ENCODE measurements around the gene RIC1.

GRCh38 chr9:5621327-5621726 is 7.6 kb upstream of the RIC1 start:
- TF ChIP-seq ZNF384 (IDR thresholded peaks at IDR 0.05) (no peak), ELF4 (IDR thresholded peaks at IDR 0.05) (no peak), SP1 (IDR thresholded peaks at IDR 0.05) (no peak), SUZ12 (IDR thresholded peaks at IDR 0.05) (no peak), PKNOX1 (IDR thresholded peaks at IDR 0.05) (no peak), ARNT (IDR thresholded peaks at IDR 0.05) (no peak), NFRKB (IDR thresholded peaks at IDR 0.05) (no peak)

All from HEK293T (cell line).